Activated CD4-positive, CD25-positive, alpha-beta regulatory T cell treated with anti-CD3 and anti-CD28 coated beads, Interleukin-2, amount 50 U/mL, for 16 hours (primary cell): ENCODE measurements around the gene ERCC2.
"Not testable (repeated sequence)": the region's sequence is repeated elsewhere in the genome, so short reads cannot be mapped to it uniquely, and the experiment has no call there.

Experiments used
- DNase-seq: peaks from one replicate; pipeline ENCODE4 v3.0.0-alpha.2; 2020; ENCODE audit warnings: low read depth, low spot score

ERCC2 gene

GRCh38 chr19:45370410-45371204, at the start of gene ERCC2:
ERCC2 (minus strand) TSS chr19:45370573; CDS start chr19:45370540, 33 bp downstream.
- DNase-seq: peak; percentile 100

- no peak for DNase-seq
Measured at GRCh38 chr19:45419895-45420294, 49.5 kb upstream of the ERCC2 start.

DNA sequence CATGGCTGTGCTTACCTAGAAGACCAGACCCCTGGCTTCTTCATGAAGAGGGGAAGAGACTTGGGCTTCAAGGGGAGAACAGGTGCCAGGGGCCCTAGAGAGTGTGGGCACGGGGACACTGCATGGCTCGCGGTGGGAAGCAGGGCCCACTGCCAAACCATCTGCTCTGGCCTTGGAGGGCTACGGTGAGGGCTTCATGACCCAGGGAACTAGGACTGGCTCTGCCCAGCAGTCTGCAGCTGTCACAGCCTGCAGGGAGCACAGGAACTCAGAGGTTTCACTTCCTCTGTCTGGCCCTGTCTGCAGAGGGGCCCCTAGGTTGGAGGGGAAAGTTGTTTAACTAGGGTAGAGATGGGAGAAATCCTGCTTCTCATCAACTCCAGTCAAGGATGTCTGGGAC, 49.0 kb upstream of the ERCC2 start:
- no peak for DNase-seq

DNA sequence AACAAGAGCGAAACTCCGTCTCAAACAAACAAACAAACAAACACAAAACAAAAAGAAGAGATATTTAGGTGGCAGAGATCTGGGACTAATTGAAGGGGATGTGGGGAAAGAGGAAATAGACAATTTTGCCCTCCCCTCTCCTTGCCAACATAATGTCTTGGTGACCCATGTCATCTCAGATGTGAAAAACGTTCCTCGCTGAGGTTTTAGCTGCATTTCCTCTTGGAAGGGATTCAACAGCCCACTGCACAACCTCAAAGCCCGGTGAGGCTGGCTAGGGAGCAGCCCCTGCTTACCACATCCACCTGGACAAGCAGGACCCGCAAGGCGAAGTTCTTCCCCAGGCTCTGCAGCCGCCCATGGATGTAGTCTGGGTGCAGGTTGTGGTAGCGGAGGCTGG, 48.4 kb upstream of the ERCC2 start:
- DNase-seq: no peak

GRCh38 chr19:45417151-45417550, 46.8 kb upstream of the ERCC2 start:
- no peak for DNase-seq

DNA sequence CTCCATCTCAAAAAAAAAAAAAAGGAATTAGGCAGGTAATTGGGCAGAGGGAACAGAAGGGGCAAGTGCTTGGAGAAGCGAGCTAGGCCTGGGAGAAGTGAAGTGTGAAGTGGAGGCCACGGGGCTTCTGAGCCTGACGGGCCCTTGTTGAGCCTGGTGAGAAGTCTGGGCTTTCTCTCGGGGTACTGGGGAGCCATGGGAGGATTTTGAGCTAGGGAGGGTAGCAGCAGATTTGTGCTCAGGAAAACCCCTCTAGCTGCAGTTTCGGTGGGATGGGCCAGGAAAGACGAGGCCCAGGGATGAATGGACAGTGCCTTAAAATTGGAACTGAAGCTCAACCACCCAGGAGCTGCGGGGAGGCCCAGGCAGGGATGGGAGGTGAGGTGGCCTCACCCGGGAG, 44.1 kb upstream of the ERCC2 start:
- no peak for DNase-seq

DNA sequence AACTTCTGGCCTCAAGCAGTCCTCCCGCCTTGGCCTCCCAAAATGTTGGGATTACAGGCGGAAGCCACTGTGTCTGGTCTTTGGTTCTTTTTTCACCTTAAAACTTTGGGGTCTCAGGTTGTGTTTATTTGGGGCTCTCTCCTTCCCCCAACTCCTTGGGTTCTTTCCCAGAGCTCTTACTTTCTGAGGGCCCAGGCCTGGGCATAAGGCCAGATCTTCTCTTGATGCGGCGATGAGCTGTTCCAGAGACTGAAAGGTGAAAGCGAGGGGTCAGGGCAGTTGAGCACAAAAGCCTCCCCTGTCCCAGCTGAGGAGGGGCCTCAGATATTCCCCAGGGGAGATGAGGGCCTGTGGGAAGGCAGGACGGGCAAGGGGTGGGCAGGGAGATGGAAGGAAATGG, 43.1 kb upstream of the ERCC2 start:
- no peak for DNase-seq

DNA sequence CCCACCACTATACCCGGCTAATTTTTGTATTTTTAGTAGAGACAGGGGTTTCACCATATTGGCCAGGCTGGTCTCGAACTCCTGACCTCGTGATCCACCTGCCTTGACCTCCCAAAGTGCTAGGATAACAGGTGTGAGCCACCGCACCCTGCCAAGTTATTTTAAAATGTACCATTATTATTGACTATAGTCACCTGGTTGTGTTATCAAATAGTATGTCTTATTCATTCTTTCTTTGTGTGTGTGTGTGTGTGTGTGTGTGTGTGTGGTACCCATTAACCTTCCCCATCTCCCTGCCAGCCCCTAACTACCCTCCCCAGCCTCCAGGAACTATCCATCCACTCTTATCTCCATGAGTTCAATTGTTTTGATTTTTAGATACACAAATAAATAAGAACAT, 40.0 kb upstream of the ERCC2 start:
- DNase-seq: not testable (repeated sequence)

GRCh38 chr19:45409557-45409920, 39.2 kb upstream of the ERCC2 start:
- DNase-seq: no peak

DNA sequence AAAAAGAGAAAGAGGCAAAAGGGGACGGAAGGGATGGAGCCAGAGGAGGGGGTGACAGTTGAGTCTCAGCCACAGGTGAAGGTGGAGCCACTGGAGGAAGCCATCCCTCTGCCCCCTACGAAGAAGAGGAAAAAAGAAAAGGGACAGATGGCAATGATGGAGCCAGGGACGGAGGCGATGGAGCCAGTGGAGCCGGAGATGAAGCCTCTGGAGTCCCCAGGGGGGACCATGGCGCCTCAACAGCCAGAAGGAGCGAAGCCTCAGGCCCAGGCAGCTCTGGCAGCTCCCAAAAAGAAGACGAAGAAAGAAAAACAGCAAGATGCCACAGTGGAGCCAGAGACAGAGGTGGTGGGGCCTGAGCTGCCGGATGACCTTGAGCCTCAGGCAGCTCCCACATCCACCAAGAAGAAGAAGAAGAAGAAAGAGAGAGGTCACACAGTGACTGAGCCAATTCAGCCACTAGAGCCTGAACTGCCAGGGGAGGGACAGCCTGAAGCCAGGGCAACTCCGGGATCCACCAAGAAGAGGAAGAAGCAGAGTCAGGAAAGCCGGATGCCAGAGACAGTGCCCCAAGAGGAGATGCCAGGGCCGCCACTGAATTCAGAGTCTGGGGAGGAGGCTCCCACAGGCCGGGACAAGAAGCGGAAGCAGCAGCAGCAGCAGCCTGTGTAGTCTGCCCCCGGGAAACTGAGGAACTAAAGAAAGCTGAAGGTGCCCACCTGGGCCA, 38.6 kb upstream of the ERCC2 start:
- no peak for DNase-seq

GRCh38 chr19:45408121-45408520, 37.7 kb upstream of the ERCC2 start:
- DNase-seq: no peak

- DNase-seq: not testable (repeated sequence)
Measured at GRCh38 chr19:45407585-45407984, 37.2 kb upstream of the ERCC2 start.

DNA sequence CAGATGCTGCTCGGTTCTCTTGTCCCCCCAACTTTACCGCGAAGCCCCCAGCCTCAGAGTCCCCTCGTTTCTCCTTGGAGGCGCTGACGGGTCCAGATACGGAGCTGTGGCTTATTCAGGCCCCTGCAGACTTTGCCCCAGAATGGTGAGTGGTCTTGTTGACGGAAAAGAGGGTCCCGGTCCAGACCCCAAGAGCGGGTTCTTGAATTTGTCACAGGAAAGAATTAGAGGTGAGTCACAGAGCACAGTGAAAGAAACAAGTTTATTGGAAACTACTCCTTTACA, 36.7 kb upstream of the ERCC2 start:
- DNase-seq: no peak

- peak; percentile 61 for DNase-seq
Measured at GRCh38 chr19:45406226-45407090, 36.1 kb upstream of the ERCC2 start, which contains the start of gene POLR1G. POLR1G (plus strand) TSS chr19:45406644; CDS start chr19:45406697, 53 bp downstream.

GRCh38 chr19:45405435-45406225, 35.3 kb upstream of the ERCC2 start:
- peak; percentile 76 for DNase-seq

GRCh38 chr19:45404557-45405434, 34.4 kb upstream of the ERCC2 start, which contains the start of gene PPP1R13L:
PPP1R13L (minus strand) TSS chr19:45405069; CDS start chr19:45398318, 6,751 bp downstream.
- peak; percentile 23 for DNase-seq

GRCh38 chr19:45403781-45404556, 33.6 kb upstream of the ERCC2 start:
- peak; percentile 38 for DNase-seq

- DNase-seq: no peak
Measured at GRCh38 chr19:45403272-45403671, 32.9 kb upstream of the ERCC2 start.

DNA sequence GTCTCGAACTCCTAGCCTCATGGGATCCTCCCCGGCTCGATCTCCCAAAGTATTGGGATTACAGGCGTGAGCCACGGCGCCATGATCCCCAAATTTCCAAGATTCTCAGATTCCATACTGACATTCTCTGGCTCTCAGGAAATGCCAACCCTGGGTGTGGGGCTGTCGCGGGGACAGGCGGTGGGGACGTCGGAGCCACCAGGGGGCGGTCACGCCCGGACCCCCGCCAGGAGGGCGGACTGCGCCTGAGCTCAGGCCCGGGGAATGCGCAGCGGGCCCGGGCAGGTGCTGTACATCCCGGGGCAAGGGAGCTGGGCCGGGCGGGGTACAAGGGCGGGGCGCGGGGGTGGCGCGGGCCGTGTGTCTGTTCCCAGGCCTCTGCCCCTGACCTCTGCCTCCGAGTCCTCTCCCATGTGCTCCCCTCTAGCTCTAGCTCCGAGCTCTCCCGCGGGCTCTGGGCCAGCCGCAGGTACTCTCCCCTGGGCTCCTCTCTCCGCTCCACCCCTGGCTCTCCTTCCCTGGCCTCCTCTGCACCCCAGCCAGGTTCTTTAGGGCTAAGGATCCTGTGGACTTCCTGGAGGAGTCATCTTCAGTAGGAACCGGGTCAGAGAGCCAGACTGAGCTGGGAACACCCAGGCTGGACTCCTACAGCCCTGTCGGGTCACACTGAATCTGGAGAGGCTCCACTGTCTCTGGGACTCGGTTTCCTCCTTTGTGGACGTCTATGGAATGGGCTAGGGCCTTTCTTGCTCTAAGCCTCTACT, 32.1 kb upstream of the ERCC2 start:
- DNase-seq: no peak
